Measurements from ENCODE around the gene CPED1.
"Not testable (repeated sequence)": the region's sequence is repeated elsewhere in the genome, so short reads cannot be mapped to it uniquely, and the experiment has no call there.

CPED1 gene

DNA sequence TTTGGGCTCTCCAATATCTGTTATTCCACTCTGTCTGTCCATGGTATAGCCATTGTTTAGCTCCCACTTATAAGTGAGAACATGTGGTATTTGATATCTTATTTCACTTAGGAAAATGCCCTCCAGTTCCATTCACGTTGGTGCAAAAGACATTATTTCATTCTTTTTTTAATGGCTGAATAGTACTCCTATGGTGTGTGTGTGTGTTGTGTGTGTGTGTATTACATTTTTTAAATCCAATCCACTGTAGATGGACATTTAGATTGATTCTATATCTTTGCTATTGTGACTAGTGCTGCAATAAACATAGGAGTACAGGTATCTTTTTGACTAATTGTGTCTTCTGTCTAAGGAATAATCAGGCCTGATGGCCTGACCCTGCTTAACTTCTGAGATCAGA is 7.4 kb upstream of the CPED1 start:
- Histone ChIP-seq H2AFZ (ENCODE audit: low read depth, low read length) (no peak overlapping the region), H3K9me3 (ENCODE audit: control insufficient read depth, low read length) (no peaks in the 10 kb centered on the region), H3K4me3 (ENCODE audit: insufficient read depth in 1 of 2, low read depth in 1 of 2, low read length in 2 of 2) (no peak overlapping the region), H3K4me2 (ENCODE audit: low read length, poor library complexity, severe bottlenecking) (no peak overlapping the region), H2BK5ac (ENCODE audit: low read depth, low read length, poor library complexity, severe bottlenecking) (no peak overlapping the region), H3K14ac (ENCODE audit: low read length in 2 of 2) (no peak overlapping the region), H3K4me1 (ENCODE audit: control insufficient read depth, insufficient read depth, low read depth, low read length) (peaks cover 2% of the 10 kb centered on the region), H3K79me1 (replicated peaks; ENCODE audit: low read length, poor library complexity, severe bottlenecking) (no peaks in the 10 kb centered on the region), H2BK12ac (ENCODE audit: low read length in 2 of 2) (no peak overlapping the region), H2BK120ac (ENCODE audit: low read depth, low read length) (no peak overlapping the region), H3K36me3 (ENCODE audit: control insufficient read depth in 1 of 2, insufficient read depth in 2 of 2, low read depth in 1 of 2, low read length in 2 of 2) (peaks cover 0 to 9% of the 10 kb centered on the region in 2 experiments), H2BK15ac (ENCODE audit: low read depth, poor library complexity, severe bottlenecking) (no peak overlapping the region), H4K91ac (ENCODE audit: low read length) (no peak overlapping the region), H3K23ac (ENCODE audit: low read length in 2 of 2) (no peak overlapping the region), H3K9ac (ENCODE audit: low read length) (no peak overlapping the region), H2AK5ac (ENCODE audit: low read length, severe bottlenecking) (no peak overlapping the region), H3K27ac (ENCODE audit: low read length, poor library complexity, severe bottlenecking) (no peak overlapping the region), H3K18ac (ENCODE audit: low read depth in 1 of 2, low read length in 2 of 2) (no peak overlapping the region), H3K27me3 (ENCODE audit: control insufficient read depth in 1 of 2, insufficient read depth in 1 of 2, low read length in 2 of 2) (no peaks in the 10 kb centered on the region), H4K8ac (ENCODE audit: low read length) (no peak overlapping the region), H3K4ac (ENCODE audit: low read depth in 1 of 2, low read length in 2 of 2) (no peak overlapping the region)
- no peak for DNase-seq
- 100% methylated on average over 1 of the region's 1 CpG for WGBS

DNA sequence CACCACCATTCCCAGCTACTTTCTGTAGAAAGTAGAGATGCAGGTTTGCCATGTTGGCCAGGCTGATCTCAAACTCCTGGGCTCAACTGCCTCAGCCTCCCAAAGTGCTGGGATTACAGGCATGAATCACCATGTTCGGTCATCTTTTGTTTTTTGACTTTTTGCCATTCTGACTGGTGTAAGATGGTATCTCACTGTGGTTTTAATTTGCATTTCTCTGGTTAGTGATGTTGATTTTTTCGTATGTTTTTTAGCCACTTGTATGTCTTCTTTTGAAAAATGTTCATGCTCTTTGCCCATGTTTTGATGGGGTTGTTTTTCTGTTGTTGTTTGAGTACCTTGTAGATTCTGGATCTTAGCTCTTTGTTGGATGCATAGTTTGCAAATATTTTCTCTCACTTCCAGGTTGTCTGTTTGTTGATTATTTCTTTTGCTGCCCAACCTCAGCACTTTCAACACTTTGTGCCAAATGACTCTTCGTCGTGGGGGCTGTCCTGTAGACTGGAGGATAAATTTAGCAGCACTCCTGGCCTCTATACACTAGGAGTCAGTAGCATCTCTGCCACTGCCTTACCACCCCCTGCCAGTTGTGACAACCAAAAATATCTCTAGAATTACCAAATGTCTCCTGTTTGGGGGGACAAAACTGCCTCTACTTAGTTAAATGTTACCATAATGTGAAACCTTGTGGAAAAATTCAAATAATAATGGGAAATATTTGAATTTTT is 6.5 kb upstream of the CPED1 start:
- no peaks in the 10 kb centered on the region for H3K36me3 ChIP-seq (ENCODE audit: control insufficient read depth in 1 of 2, insufficient read depth in 2 of 2, low read depth in 1 of 2, low read length in 2 of 2)
- DNase-seq = no peak
- H4K91ac ChIP-seq (ENCODE audit: low read length) = no peak overlapping the region
- no peak overlapping the region for H4K8ac ChIP-seq (ENCODE audit: low read length)
- H3K4me1 ChIP-seq (ENCODE audit: control insufficient read depth, insufficient read depth, low read depth, low read length) = peaks cover 2% of the 10 kb centered on the region
- no peak overlapping the region for H3K14ac ChIP-seq (ENCODE audit: low read length in 2 of 2)
- peak overlapping the region; percentile 48 for H3K9ac ChIP-seq (ENCODE audit: low read length)
- H2AK5ac ChIP-seq (ENCODE audit: low read length, severe bottlenecking) = no peak overlapping the region
- H3K79me1 ChIP-seq (replicated peaks; ENCODE audit: low read length, poor library complexity, severe bottlenecking) = no peaks in the 10 kb centered on the region
- no peak overlapping the region for H2BK120ac ChIP-seq (ENCODE audit: low read depth, low read length)
- WGBS = 69% methylated on average over 4 of the region's 4 CpGs
- no peak overlapping the region for H3K18ac ChIP-seq (ENCODE audit: low read depth in 1 of 2, low read length in 2 of 2)
- no peak overlapping the region for H3K27ac ChIP-seq (ENCODE audit: low read length, poor library complexity, severe bottlenecking)
- no peak overlapping the region for H2BK15ac ChIP-seq (ENCODE audit: low read depth, poor library complexity, severe bottlenecking)
- H3K4me3 ChIP-seq (ENCODE audit: insufficient read depth in 1 of 2, low read depth in 1 of 2, low read length in 2 of 2) = peak overlapping the region in 1 of 2 experiments; percentile 11
- H2BK12ac ChIP-seq (ENCODE audit: low read length in 2 of 2) = no peak overlapping the region
- H3K9me3 ChIP-seq (ENCODE audit: control insufficient read depth, low read length) = no peaks in the 10 kb centered on the region
- no peak overlapping the region for H3K23ac ChIP-seq (ENCODE audit: low read length in 2 of 2)
- no peak overlapping the region for H2AFZ ChIP-seq (ENCODE audit: low read depth, low read length)
- no peak overlapping the region for H3K4me2 ChIP-seq (ENCODE audit: low read length, poor library complexity, severe bottlenecking)
- H3K27me3 ChIP-seq (ENCODE audit: control insufficient read depth in 1 of 2, insufficient read depth in 1 of 2, low read length in 2 of 2) = no peaks in the 10 kb centered on the region
- H3K4ac ChIP-seq (ENCODE audit: low read depth in 1 of 2, low read length in 2 of 2) = no peak overlapping the region
- no peak overlapping the region for H2BK5ac ChIP-seq (ENCODE audit: low read depth, low read length, poor library complexity, severe bottlenecking)

DNA sequence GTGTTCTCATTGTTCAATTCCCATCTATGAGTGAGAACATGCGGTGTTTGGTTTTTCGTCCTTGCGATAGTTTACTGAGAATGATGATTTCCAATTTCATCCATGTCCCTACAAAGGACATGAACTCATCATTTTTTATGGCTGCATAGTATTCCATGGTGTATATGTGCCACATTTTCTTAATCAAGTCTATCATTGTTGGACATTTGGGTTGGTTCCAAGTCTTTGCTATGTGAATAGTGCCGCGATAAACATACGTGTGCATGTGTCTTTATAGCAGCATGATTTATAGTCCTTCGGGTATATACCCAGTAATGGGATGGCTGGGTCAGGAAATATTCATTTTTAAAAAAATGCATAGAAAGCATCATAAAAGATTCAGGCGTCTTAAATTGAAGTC is 4.9 kb upstream of the CPED1 start:
- not testable (repeated sequence) for H3K4me2 ChIP-seq (ENCODE audit: low read length, poor library complexity, severe bottlenecking); H2BK120ac ChIP-seq (ENCODE audit: low read depth, low read length); H3K79me1 ChIP-seq (replicated peaks; ENCODE audit: low read length, poor library complexity, severe bottlenecking); DNase-seq; H3K14ac ChIP-seq (ENCODE audit: low read length in 2 of 2); H3K23ac ChIP-seq (ENCODE audit: low read length in 2 of 2); H2AFZ ChIP-seq (ENCODE audit: low read depth, low read length); H4K91ac ChIP-seq (ENCODE audit: low read length); H2BK12ac ChIP-seq (ENCODE audit: low read length in 2 of 2); H3K4ac ChIP-seq (ENCODE audit: low read depth in 1 of 2, low read length in 2 of 2); H3K27ac ChIP-seq (ENCODE audit: low read length, poor library complexity, severe bottlenecking); H2BK15ac ChIP-seq (ENCODE audit: low read depth, poor library complexity, severe bottlenecking); H2AK5ac ChIP-seq (ENCODE audit: low read length, severe bottlenecking); H3K4me3 ChIP-seq (ENCODE audit: insufficient read depth in 1 of 2, low read depth in 1 of 2, low read length in 2 of 2); H3K9ac ChIP-seq (ENCODE audit: low read length); H2BK5ac ChIP-seq (ENCODE audit: low read depth, low read length, poor library complexity, severe bottlenecking); H3K36me3 ChIP-seq (ENCODE audit: control insufficient read depth in 1 of 2, insufficient read depth in 2 of 2, low read depth in 1 of 2, low read length in 2 of 2); H4K8ac ChIP-seq (ENCODE audit: low read length); H3K9me3 ChIP-seq (ENCODE audit: control insufficient read depth, low read length); H3K18ac ChIP-seq (ENCODE audit: low read depth in 1 of 2, low read length in 2 of 2); H3K4me1 ChIP-seq (ENCODE audit: control insufficient read depth, insufficient read depth, low read depth, low read length); H3K27me3 ChIP-seq (ENCODE audit: control insufficient read depth in 1 of 2, insufficient read depth in 1 of 2, low read length in 2 of 2)
- WGBS = 100% methylated on average over 4 of the region's 8 CpGs

DNA sequence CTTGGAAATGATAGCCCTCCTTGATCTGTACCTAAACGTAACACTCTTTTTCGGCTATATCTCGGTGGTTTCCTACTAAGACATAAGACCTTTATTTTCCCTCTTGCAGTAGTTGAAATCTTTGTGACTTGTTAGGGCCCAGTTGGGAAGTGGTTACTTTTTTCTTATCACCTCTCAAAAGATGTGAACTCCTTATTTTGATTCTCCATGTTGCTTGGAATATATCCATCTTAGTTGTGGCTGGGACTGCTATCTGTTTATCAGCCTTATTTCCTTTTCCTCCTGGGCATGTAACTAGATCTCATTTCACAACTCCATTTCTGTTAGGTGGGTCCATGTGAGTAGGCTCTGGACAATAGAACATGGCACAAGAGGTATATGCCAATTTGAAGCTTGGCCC is 4.1 kb upstream of the CPED1 start:
- H3K27ac ChIP-seq (ENCODE audit: low read length, poor library complexity, severe bottlenecking) = no peak overlapping the region
- no peak overlapping the region for H3K4me2 ChIP-seq (ENCODE audit: low read length, poor library complexity, severe bottlenecking)
- no peak overlapping the region for H2AK5ac ChIP-seq (ENCODE audit: low read length, severe bottlenecking)
- H3K27me3 ChIP-seq (ENCODE audit: control insufficient read depth in 1 of 2, insufficient read depth in 1 of 2, low read length in 2 of 2) = no peaks in the 10 kb centered on the region
- no peak overlapping the region for H2BK5ac ChIP-seq (ENCODE audit: low read depth, low read length, poor library complexity, severe bottlenecking)
- no peaks in the 10 kb centered on the region for H3K9me3 ChIP-seq (ENCODE audit: control insufficient read depth, low read length)
- H2BK12ac ChIP-seq (ENCODE audit: low read length in 2 of 2) = no peak overlapping the region
- H3K18ac ChIP-seq (ENCODE audit: low read depth in 1 of 2, low read length in 2 of 2) = no peak overlapping the region
- H3K23ac ChIP-seq (ENCODE audit: low read length in 2 of 2) = no peak overlapping the region
- no peak overlapping the region for H3K4me3 ChIP-seq (ENCODE audit: insufficient read depth in 1 of 2, low read depth in 1 of 2, low read length in 2 of 2)
- H2BK120ac ChIP-seq (ENCODE audit: low read depth, low read length) = no peak overlapping the region
- no peak overlapping the region for H4K8ac ChIP-seq (ENCODE audit: low read length)
- no peak for DNase-seq
- WGBS = 100% methylated on average over 3 of the region's 3 CpGs
- H4K91ac ChIP-seq (ENCODE audit: low read length) = no peak overlapping the region
- H2BK15ac ChIP-seq (ENCODE audit: low read depth, poor library complexity, severe bottlenecking) = no peak overlapping the region
- no peaks in the 10 kb centered on the region for H3K79me1 ChIP-seq (replicated peaks; ENCODE audit: low read length, poor library complexity, severe bottlenecking)
- no peak overlapping the region for H3K9ac ChIP-seq (ENCODE audit: low read length)
- peaks cover 4% of the 10 kb centered on the region for H3K4me1 ChIP-seq (ENCODE audit: control insufficient read depth, insufficient read depth, low read depth, low read length)
- H2AFZ ChIP-seq (ENCODE audit: low read depth, low read length) = no peak overlapping the region
- no peak overlapping the region for H3K4ac ChIP-seq (ENCODE audit: low read depth in 1 of 2, low read length in 2 of 2)
- no peaks in the 10 kb centered on the region for H3K36me3 ChIP-seq (ENCODE audit: control insufficient read depth in 1 of 2, insufficient read depth in 2 of 2, low read depth in 1 of 2, low read length in 2 of 2)
- no peak overlapping the region for H3K14ac ChIP-seq (ENCODE audit: low read length in 2 of 2)

Measured in mesenchymal stem cell (in vitro differentiated cells and primary cell).